ENCODE measurements around the gene PDGFB.

The PDGFB gene

GRCh38 chr22:39176143-39176713 lies 68.6 kb downstream of the PDGFB start:
- no peak for DNase-seq (ENCODE audit: low read depth in 2 of 2)

- no peak for DNase-seq (ENCODE audit: low read depth in 2 of 2)
Observed at GRCh38 chr22:39175353-39176142, 69.2 kb downstream of the PDGFB start.

GRCh38 chr22:39174498-39175352 lies 70.1 kb downstream of the PDGFB start:
- DNase-seq (ENCODE audit: low read depth in 2 of 2): peak in 1 of 2 experiments; percentile 31

GRCh38 chr22:39173787-39174497 lies 70.8 kb downstream of the PDGFB start:
- no peak for DNase-seq (ENCODE audit: low read depth in 2 of 2)

Data from stimulated activated CD4-positive, alpha-beta T cell treated with anti-CD3 and anti-CD28 coated beads, Interleukin-12 subunit alpha, Interleukin-12 subunit beta, amount 100 ng/mL, for 24 hours (primary cell).